HG02943 (cell line): Measurements from ENCODE around the gene GRIP2.

Experiments used
- ATAC-seq: cut with Tn5 transposase; IDR thresholded peaks from one replicate; pipeline ENCODE4 v1.9.1; 2021; ENCODE audit warnings: mild to moderate bottlenecking, low read depth, moderate library complexity; ENCODE audit not compliant: unreplicated experiment

GRIP2 gene

GRCh38 chr3:14488286-14489041 is 51.7 kb downstream of the GRIP2 start:
- no peak for ATAC-seq

GRCh38 chr3:14487821-14488220 is 52.3 kb downstream of the GRIP2 start:
- ATAC-seq = no peak

GRCh38 chr3:14487086-14487485 is 53.1 kb downstream of the GRIP2 start:
- ATAC-seq = no peak

- no peak for ATAC-seq
Measured at GRCh38 chr3:14486460-14486859, 53.7 kb downstream of the GRIP2 start.

DNA sequence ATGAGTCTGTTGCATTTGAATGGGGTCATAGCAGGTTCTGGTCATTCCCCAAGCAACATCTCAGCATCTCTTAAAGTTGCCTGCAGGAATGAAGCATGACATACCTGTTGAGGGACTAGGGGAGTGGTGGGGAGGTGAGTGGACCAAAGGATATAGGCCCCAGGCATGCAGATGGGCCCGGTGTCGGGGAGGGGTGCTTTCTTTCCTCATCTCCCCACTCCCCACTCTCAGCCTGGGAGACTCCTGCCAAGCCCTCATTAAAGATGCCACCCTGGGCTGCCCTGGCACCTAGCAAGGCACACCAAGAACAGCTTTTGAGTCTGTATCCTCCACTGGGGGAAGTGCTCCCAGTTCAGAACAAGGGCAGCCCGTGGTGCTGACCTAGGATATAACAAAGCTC is 54.2 kb downstream of the GRIP2 start:
- no peak for ATAC-seq

GRCh38 chr3:14484741-14485140 is 55.4 kb downstream of the GRIP2 start:
- ATAC-seq = no peak

DNA sequence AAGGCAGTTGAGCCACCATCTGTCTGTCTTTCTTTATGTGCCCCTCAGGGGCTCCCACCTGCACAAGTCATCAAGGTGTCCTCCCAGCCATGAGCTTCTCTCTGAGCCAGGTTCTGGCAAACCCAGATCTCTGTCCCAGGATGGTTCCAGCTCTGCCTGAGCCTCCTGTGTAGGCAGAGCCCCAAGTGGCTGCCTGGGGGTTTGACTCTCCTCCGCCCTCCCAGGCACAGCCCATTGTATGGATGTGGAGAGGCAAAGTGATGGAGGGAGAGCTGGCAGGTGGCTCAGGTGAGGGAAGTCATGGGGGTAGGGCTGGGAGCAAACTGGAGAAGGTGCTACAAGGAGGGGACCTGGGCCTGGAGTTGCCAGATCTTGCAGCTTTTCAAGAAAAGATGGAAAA is 56.9 kb downstream of the GRIP2 start:
- no peak for ATAC-seq

GRCh38 chr3:14482271-14482721 is 57.8 kb downstream of the GRIP2 start:
- ATAC-seq = no peak

DNA sequence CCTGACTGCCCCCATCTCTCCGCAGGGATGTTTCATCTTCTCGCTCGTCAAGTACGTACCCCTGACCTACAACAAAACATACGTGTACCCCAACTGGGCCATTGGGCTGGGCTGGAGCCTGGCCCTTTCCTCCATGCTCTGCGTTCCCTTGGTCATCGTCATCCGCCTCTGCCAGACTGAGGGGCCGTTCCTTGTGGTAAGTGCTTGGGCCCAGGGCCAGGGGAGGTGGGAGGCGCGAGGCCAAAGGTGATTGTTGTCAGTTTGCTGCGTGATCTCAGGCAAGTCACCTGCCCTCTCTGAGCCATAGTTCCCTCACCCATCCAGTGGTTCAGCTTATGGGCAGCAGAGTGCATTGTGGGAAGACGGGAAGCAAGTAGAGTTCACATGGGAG is 58.5 kb downstream of the GRIP2 start:
- no peak for ATAC-seq

DNA sequence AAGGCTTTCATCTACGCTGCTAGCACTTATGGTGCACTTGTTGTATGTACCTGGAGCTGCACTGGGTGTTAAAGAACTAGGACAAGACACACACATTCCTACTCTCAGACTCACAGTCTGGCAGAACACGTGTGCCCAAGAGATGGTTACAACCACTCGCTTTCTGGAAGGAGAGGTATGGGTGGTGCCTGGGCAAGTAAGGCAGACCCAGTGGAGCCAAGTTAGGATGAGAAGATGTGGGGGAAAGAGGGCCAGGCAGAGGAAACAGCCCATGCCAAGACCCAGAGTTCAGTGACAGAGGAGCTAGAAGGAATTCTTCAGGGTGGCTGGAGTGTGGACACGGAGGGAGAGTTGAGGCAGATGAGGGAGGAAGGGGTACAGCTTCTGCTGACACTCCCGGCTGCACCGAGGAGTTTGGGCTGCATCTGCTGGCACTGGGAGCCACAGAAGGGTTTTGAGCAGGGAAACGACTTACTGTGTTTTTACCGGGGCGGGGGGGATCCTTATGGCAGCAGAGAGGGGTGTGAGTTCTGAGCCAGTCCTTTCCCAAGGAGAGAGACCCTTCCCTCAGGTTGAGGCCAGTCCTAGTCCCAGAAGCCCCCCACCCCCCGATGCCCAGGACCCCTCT is 59.0 kb downstream of the GRIP2 start:
- no peak for ATAC-seq

DNA sequence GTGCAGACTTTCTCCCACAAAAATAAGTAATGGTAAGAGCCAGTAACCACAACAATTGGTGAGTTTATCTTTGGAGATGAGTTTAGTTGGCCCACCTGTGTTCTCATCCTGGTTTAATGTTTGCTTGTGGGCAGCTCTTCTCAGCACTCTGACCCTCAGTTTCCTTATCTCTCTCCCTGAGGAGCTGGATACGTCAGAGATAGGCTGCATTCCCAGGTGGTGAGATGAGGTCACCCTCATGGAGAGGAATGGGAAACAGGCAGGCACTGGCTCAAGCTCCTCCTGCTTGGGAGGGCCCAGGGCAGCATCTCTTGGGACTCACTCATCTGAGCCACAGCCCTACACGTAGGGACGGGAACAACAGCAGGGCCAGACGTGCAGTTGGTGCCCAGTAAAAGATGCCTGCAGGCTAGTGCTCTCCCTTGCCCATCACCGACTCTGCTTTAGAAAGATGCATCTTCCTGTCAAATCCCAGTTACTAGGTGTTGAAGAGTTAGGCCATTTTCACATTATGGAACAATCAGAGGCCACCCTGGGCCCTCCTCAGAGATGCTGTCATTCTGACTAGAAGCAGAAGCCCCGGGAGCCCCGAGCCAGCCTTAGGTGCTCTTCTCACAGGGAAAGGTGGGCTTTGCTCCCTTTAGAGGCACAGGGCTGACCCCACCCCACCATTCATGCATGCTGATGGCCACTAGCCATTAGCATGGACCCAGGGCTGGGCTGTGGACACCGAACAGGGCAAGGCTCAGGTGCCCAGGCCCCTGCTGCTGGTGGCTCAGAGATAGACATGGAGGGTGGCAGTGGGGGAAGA is 59.7 kb downstream of the GRIP2 start:
- ATAC-seq = no peak

DNA sequence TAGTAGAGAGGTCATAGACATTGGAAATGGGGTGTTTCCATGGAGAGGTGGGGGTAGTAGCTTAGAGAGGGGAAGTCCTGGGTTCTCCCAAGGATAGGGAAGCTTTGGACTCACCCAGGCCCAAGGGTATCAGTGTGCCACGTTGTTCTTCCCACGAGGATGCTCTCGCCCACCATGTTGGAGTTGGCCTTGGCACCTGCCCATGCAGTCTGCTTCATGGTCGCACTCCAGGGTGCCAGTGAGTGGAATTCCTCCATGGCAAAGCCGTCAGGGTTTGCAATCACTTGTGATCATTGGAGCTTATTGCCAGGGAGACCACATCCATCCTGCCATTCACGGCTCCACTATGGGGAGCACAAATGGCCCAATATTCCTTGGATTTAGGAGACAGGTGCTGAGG is 60.6 kb downstream of the GRIP2 start:
- no peak for ATAC-seq

- no peak for ATAC-seq
Measured at GRCh38 chr3:14478956-14479550, 61.1 kb downstream of the GRIP2 start.

DNA sequence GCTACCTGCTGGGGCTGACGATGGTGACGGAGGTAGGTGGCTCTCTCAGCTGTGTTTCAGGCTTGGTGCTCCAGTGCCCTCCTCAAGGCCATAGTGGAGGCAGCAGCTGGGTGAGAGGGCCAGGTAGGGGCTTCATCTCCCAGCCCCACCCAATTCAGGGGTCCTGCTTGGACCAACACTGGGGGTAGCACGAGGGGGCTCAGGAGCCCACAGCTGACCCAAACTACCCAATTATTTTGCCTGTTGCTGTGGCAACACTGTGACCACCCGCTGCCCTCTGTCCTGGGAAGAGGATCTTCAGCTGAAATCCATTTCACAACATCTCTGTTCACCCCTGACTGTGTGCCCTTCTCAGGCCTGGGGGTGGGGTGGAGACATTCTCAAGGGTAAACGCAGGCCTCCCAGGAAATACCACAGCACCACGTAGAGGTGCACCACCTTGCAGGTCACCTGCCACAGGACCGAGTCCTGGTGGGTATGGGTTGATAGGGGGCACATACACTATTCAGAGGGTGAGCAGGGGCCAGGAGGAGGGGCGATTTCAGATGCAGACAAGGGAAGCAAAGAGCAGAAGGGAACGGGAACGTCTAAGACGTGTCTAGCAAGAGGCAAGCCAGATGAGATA is 62.7 kb downstream of the GRIP2 start:
- no peak for ATAC-seq

DNA sequence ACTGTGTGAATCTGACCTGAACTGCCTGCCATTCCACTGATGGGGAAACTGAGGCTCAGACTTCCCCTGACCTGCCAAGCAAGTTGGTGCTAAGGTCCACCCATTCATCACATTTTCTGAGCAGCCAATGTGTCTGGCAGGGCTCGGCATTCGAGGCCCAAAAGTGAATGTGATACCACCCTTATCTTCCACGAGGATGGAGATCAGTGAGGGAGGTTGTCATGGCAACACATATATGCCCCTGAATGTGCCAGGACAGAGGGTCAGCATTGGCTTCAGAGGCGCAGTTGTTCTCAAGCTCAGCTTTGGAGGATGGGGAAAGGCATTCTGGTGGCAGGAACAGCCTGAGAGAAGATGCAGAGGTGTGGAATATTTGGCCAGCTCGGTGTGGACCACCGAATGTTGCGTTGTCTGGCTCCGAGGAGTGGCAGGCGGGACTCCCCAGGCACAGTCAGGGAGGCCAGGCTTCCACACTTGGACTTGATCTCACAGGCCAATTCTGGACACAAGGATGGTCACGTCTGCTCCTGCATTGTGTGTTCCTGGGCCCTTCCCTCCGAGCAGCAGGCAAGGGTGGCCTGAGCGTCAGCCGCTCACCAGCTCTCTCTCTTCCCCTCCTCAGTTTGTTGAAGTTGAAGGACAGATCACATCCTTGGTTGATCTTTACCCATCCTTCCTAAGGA is 63.4 kb downstream of the GRIP2 start:
- no peak for ATAC-seq

GRCh38 chr3:14475621-14476020 is 64.5 kb downstream of the GRIP2 start:
- ATAC-seq = no peak

- ATAC-seq = no peak
Measured at GRCh38 chr3:14474363-14475081, 65.6 kb downstream of the GRIP2 start.

DNA sequence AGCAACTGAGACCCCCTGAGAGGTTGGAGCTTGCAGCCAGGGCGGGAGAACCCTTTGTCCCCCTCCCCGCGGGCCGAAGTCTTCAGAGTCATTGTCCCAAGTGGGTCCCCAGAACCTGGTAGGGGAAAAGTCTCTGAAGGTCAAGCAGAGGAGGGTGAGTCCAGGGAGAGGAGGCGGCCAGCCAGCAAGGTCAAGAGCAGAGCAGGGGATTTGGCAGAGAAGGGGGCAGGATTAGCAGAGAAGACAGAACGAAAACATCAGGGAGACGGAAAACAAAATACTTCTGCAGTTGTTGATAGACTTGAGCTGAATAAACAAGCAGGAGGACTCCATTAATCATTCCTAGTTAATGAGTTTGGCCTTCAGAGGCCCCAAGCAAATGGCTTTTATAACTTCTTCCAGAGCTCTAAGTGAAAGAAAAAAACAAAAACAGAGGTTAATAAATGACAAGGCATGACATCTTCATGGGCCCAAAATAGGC is 66.7 kb downstream of the GRIP2 start:
- ATAC-seq = no peak
